Superior temporal gyrus (tissue), 1 donor: Measurements from ENCODE around the gene DGCR8.
"Not testable (repeated sequence)": the region's sequence is repeated elsewhere in the genome, so short reads cannot be mapped to it uniquely, and the experiment has no call there.

Source experiments
- DNase-seq: peaks from one replicate; pipeline ENCODE4 v3.0.0-alpha.2; 2016; ENCODE audit errors: extremely low spot score

Gene DGCR8

DNA sequence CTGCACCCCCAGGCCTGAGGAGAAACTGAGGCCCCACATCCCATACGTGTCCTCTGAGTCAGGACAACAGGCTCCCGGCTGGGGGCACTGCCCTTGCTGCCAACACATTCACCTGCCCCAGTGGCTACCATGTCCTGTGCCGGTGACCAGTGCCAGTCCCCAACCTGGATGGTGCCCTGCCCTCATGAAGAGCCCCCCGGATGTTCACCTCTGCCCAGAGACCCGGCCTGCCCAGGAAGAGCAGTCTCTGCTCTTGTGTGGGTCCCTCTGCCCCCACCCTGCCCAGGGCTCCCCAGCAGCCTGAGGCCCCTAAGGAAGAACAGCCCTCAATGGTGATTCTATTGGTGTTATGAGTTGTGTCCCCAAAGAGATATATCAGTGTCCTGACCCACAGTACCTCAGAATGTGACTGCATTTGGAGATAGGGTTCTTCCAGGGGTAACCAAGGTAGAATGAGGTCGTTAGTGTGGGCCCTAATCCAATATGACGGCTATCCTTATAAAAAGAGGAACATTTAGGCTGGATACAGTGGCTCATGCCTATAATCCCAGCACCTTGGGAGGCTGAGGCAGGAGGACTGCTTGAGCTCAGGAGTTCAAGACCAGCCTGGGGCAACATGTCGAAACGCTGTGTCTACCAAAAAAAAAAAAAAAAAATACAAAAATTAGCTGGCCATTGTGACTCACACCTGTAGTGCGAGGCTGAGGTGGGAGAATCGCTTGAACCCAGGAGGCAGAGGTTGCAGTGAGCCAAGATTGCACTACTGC is 13.2 kb upstream of the DGCR8 start:
- DNase-seq: no peak

DNA sequence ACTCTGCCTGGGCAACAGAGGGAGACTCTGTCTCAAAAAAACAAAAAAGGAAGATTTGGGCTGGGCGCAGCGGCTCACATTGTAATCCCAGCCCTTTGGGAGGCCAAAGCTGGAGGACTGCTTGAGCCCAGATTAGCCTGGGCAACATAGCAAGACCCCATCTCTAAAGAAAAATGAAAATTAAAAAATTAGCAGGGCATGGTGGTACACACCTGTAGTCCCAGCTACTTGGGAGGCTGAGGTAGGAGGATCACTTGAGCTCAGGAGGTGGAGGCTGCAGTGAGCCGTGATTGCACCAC is 12.7 kb upstream of the DGCR8 start:
- not testable (repeated sequence) for DNase-seq

DNA sequence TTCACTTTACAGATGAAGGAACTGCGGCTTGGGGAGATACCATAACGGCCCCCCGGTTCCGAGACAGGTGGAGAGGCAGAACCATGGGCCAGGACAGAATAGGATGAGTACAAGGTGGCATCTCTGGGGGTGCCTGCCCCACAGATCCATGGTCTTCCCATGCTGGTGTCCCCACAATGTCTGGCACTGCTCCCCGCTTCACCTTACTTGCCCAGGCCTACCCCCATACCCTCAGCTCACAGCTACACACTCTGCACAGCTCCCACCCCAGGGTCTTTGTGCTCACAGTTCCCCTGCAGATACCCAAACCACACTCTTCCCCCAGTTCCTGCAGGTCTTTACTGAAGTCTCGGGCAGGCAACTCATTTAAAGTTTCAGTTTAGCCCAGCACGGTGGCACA is 11.4 kb upstream of the DGCR8 start:
- no peak for DNase-seq

DNA sequence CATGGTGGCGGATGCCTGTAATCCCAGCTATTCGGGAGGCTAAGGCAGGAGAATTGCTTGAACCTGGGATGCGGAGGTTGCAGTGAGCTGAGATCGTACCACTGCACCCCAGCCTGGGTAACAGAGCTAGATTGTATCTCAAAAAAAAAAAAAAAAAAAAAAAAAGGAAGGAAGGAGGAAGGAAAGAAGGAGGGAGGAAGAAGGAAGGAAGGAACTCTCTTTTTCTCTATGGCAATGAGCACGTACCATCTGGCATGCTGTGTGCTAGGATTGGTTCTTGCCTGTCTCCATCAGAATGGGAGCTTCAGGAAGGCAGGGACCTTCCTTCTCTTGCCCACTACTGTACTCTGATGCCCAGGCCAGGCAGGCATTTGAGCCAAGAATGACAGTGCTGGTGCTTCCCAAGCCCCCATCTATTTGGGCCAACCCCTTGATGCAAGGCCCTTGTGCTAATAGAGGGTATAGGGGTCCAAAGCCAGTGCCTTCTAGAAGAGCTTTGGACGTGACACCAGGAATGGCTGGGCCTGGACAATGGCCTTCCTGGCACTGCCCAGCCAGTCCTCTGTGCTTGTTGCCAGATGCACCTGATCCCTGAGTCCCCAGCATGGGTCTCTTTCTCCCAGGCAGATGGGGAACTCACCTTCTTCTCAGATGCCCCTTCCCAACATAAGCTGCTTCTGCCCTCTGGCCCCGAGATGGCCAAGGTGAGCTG is 10.6 kb upstream of the DGCR8 start:
- DNase-seq: no peak

DNA sequence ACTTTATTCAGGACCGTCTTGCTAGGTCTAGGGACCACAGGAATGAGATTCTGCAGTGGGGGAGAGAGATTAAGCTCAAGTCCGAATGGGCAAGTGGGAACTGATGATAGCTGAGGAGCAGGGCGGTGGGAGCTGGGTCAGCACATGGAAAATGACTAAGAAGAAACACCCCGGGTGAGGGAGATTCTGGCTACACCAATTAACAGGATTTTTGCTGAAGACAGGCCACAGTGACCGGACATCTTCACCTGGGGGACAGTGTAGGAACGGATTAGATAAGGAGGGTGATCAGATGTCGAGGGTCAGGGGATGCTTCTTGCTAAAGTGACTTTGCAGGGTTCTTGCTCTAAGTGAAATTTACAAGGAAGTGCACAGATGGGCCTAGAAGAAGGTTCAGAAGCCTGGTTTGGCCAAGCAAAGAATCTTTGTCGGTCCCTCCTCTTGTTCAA is 8.5 kb upstream of the DGCR8 start:
- no peak for DNase-seq

DNA sequence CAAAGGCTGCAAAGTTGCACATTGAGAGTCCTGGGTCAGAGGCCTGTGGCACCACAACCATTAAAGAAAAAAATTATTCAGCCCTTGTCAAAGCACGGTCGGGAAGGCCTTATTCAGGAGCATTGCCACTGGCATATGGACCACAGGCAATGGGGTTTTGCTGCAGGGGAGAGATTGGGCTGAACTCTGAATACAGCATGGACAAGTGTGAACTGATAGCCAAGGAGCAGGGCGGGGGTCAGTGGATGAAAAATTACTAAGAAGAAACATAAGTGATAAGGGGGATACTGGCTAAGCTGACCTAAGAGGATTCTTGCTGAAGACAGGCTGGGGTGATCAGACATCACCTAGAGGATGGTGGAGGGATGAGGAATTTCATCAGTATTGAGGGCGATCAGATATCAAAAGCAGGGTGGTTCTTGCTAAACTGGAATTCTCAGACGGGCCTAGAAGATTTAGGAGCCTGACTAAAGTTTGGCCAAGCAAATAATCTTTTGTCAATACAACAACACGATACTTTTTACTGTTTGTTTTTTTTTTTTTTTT is 3.3 kb upstream of the DGCR8 start:
- DNase-seq: no peak

DNA sequence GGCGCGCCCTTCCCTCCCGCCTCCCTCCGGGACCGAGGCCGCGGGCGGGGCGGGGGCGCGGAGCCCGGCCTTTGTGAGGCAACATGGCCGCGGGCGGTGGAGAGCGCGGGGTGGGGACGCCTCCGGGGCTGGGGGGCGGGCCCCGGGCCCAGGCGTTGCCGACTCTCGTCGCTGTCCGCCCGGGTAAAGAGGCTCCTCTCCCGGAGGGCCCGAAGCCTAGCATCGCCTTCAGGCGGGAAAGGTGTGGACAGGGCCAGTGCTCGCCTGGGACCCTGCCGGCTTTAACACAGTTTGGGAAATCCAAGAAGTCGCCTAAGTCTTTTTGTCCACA is 369 bp downstream of the DGCR8 start:
- peak; percentile 16 for DNase-seq

DNA sequence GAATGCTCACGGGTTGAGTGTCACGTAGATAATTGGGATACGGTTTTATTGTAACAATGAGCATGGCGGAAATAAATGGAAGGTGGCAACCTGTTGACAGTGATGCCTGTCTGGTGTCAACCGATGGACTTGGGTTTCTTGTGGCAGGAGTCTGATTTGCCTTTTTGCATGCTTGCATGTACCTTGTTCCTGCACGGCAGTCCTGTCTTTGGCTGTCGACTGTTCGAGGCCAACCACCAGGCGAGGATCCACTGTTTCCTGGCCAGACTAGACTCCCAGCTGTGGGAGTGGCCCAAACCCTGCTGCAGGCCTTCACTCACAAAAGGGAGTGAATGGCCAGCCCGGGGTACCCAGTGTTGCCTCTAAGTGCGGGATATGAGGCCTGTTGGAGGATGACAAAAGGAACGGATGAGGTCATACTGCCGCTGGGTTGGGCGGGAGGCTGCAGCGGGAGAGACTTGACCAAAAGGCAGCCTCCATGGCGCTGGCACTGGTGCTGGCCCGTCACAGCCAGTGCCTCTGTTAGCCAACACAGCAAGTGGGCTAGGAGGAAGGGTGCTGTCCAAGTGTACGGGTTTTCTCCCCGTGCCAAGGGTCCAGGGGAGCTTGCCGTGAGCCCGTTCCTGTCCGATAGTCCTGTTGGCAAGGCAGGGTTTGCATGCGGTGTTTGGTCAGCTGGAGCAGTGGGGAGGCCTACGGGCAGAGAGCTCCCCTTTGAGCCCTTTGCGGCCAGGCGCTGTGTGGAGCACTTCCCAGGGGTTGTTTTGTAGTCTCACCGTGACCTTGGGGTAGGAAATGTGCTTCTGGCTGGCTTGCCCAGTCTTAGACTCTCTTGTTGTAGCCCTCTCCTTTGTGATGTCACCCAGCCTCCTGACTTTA is 974 bp downstream of the DGCR8 start:
- no peak for DNase-seq

DNA sequence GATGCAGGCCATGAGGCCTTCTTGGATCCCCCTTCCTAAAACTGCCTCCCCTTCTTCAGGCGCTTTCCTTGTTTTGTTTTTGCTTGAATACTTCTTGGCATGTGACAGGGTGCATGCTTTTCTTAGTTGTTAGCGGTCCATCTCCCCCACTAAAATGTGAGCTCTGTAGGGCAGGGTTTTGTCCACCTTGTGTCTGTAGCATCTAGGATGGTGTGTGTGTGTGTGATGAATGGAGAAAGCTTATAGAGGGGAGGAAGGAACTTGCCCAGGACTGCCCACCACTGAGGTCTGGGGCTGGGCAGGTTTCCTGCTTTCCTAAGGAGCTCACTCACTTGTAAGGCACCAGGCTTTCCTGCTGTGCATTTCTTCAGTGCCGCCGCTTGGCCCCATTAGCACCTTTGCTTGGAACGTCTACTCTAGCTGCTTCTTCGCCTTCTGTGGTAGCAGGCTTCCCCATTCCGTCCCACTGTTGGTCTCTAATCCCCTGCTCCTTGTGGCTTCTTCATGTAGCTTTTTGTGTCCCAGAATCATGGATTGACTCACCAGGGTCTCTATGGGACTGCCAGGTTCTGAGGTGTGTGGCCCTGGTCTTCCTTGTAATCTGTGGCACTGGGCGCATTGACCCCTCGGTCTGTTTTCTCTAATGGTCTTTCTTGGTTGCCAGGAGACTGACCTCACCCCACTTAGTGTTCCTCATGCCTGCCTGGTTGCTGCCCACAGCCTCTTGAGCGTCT is 3.3 kb downstream of the DGCR8 start:
- DNase-seq: no peak

DNA sequence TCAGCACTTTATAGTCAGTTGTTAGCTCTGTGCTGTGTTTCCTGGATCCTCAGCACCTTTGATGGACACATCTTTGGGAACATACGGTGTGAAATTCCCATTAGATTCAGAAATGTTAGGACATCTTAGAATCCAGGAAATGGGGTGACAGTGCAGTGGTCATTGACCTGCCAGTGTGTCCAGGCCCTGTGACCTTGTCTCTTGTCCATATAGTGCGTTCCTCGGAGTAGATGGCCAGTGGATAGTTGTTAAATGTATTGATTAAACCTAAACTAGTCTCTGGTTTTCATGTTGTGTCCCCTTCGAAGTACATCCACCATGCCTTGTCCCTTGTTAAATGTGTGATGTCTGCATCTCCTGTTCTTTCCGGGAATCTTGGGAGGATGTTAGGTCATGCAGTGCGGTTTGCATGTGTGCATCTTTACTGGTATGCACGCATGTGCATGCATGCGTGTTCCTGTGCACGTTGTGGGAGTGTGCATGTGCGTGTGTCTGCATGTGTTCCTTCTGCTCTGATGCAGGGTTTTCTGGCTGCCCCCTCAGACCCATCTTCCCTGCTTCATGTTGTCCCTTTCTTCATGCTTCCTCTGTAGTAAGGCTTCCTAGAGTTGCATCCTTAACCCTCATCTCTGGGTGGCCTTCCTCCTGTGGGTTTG is 4.0 kb downstream of the DGCR8 start:
- no peak for DNase-seq

DNA sequence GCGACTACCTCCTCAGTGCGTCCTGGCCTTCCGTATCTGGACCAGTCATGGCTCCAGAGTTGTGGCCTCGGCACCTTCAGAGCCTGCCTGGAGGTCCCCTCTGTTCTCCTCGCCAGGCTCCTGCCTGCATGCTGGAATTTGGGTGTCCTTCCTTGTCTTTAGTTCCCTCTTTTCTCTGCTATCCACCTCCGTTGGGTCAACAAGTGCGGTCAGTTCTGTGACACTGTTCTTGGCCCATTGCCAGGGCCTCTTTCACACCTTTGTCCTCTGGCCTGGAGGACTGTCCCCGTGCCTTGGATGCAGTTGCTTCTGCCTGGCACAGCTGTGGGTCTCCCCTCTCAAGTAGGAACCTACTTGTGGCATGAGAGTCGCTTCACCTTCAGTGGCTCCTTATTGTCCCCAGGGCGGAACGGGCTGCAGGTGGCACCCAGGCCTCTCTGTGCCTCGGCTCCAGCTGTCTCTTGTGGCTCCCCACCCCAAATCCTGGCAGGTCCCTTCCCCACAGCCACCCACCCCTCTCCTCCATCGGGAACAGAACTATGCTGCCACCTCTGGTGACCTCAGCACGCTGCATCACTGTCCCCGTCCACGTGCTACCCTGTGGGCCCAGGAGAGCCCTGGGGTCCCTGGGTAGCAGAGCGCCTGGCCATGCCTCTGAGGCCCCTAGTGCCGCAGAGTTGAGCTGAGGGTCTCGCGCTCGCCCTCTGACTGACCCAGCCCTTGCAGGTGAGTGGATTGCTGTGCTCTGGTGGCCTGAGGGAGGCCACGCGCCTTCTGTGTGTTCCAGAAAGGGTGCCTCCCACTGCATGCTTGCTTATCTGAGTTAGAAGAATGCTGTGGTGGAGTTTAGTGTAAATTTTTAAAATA is 4.7 kb downstream of the DGCR8 start:
- DNase-seq: no peak

DNA sequence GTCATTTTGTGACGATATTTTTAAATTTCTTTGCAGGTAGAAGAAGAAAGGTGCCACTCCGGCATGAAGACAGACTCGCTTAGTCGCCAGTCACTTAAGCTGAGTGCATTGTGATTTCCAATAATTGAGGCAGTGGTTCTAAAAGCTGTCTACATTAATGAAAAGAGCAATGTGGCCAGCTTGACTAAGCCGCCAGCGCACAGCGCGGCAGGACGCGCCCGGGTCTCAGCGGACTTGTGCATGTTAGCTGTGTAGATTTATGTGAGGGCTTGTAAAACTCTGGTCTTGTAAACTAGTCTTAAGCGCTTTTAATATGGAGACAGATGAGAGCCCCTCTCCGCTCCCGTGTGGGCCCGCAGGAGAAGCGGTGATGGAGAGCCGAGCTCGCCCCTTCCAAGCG is 5.6 kb downstream of the DGCR8 start:
- no peak for DNase-seq

DNA sequence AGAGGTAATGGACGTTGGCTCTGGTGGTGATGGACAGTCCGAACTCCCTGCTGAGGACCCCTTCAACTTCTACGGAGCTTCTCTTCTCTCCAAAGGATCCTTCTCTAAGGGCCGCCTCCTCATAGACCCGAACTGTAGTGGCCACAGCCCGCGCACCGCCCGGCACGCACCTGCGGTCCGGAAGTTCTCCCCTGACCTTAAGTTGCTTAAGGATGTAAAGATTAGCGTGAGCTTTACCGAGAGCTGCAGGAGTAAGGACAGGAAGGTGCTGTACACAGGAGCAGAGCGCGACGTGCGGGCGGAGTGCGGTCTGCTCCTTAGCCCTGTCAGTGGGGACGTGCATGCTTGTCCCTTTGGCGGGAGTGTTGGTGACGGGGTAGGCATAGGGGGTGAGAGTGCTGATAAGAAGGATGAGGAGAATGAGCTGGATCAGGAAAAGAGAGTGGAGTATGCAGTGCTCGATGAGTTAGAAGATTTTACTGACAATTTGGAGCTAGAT is 6.1 kb downstream of the DGCR8 start:
- no peak for DNase-seq

DNA sequence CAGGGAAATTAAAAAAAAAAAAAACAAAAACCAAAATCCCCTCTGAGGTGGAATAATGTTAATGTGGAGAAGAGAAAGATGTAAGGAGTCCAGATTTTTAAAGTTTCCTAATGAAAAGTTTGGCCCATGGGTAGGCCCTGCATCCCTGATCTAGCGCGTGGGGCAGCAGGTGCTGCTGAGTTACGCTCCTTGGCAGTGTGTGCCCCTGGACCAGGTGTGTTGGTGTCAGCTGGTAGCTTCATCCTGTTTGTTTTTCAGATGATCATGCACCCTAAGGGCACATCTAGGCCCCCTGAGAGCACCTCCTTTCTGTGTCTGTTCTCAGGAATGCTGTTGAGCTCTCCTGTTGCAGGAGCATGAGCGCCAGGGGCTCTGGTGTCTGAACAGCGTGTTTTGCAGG is 6.7 kb downstream of the DGCR8 start:
- no peak for DNase-seq

DNA sequence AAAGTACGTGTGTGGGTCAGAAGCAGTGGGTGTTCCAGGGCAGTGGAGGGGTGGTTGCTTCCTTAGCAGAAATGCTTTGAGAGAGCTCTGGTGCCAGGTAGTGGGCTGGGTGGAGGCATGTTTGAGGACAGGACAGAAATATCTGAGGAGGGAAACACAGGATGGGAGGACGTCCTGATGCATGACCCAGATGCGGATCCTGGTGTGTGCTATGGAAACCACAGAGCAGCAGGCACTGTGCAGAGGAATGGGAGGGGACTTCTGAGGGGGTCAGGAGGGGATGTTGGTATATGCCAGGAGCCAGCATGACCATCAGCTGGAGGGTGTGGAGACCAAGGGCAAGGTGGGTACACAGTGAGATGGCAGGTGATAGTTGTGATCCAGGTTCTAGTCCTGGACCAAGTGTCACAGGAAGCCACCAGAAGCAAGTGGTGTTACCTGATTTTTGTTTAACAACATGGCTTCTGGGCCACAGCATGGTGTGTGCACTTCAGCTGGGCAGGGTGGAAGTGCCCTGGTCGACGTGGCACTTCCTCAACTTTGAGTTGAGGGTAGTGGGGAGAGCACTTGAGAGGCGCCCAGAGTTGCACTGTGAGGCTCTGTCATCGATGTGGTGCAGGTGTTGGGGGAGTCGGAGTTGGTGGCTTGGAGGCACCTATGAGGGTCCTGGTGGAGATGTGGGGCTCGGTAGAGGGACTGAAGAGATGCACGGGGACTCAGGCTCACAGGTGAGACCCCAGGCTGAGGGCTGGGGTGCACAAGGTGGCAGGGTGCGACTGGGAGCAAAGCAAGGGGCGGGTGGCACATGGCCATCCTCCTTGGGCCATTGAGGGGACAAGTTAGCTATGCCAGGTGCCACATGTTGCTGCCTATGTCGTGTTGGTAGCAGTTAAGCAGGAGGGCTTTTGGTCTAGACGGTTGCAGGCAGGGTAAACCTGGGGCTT is 7.5 kb downstream of the DGCR8 start:
- DNase-seq: no peak

DNA sequence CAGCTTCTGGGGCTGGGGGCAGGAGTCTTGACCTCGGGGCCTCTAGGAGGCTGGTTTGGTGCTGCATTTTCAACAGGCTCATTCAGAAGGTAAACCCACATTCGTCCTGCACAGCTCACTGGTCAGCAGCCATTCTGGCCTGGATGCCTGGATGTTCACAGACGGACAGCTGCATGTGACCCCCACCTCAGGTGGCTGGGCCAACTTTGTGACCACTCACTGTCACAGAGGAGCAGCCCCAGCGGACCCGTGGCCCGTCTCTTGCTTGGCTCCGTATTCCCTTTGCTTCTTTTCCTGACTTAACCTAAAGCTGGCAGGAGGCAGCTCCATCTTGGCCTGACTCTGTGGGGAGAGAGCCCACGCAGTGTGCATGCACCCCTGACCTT is 8.2 kb downstream of the DGCR8 start:
- DNase-seq: no peak

DNA sequence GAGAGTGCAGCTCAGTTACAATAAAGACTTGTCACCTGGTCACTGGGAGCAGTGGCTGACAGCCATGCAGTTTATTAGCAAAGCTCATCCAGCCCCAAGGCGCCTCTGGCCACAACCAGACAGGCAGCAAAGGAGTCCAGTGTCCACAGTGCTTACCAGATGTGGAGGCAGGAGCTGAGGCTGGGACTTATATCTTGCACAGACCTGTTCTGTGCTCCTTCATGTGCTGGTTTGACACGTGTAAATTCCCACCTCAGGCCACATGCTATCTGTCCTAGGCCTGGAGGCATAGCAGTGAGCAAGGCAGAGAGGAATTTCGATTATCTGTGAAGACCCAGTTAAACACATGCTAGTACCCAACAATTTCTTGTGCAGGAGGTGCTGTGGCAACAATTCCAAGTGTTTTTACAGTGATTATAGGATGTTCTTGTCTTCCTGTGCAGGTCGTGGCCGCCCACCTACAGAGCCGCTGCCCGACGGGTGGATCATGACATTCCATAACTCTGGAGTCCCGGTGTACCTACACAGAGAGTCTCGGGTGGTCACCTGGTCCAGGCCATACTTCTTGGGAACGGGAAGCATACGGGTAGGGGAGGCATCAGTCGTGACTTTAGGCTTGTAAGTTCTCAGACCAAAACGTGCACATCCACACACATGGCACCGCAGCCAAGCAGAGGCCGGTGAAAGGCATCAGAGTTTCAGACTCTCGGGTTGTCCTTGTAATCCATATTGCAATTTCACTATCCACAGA is 9.4 kb downstream of the DGCR8 start:
- DNase-seq: no peak
